Hepatocyte (in vitro differentiated cells): ENCODE measurements around the gene PDZD7.

Source experiments
- EZH2 ChIP-seq: fragments of 200-600 bp; sonication (generic); IDR thresholded peaks from 2 replicates; pipeline ENCODE4 v1.6.1; 2016; ENCODE audit warnings: antibody characterized with exemption, mild to moderate bottlenecking, borderline replicate concordance
- EZH2phosphoT487 ChIP-seq: fragments of 200-600 bp; sonication (generic); IDR thresholded peaks from one replicate; pipeline ENCODE4 v1.6.1; 2018; ENCODE audit warnings: antibody characterized with exemption, mild to moderate bottlenecking, low read depth, moderate library complexity; ENCODE audit not compliant: unreplicated experiment, severe bottlenecking
- TF ChIP-seq, protein P1 (sequence below): fragments of 200-600 bp; sonication (generic); IDR thresholded peaks from 2 replicates; pipeline ENCODE4 v1.5.1; 2016; ENCODE audit warnings: antibody characterized with exemption, mild to moderate bottlenecking; ENCODE audit not compliant: poor library complexity

DNA sequence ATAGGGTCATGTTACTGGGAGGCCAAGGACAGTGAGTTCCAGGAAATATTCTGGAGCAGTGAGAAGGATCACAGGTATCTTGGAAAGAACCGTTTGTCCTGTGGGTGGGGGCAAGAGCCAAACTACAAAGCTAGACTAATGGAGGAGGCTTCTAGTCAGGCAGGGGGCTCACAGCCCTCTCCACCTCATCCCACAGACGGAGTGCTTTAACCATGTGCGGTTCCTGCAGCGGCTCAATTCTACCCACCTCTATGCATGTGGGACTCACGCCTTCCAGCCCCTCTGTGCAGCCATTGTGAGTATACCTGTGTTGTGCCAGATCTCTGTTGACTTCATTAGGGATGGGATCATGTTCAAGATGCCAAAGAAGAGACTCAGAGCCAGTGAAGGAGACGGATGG, 53.5 kb downstream of the PDZD7 start:
- TF ChIP-seq EZH2 (no peak), EZH2phosphoT487 (no peak)
- TF ChIP-seq, protein P1, sequence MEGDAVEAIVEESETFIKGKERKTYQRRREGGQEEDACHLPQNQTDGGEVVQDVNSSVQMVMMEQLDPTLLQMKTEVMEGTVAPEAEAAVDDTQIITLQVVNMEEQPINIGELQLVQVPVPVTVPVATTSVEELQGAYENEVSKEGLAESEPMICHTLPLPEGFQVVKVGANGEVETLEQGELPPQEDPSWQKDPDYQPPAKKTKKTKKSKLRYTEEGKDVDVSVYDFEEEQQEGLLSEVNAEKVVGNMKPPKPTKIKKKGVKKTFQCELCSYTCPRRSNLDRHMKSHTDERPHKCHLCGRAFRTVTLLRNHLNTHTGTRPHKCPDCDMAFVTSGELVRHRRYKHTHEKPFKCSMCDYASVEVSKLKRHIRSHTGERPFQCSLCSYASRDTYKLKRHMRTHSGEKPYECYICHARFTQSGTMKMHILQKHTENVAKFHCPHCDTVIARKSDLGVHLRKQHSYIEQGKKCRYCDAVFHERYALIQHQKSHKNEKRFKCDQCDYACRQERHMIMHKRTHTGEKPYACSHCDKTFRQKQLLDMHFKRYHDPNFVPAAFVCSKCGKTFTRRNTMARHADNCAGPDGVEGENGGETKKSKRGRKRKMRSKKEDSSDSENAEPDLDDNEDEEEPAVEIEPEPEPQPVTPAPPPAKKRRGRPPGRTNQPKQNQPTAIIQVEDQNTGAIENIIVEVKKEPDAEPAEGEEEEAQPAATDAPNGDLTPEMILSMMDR, result no peak
